CD4-positive, alpha-beta T cell treated with Interleukin-4 for 1 hour (primary cell): ENCODE measurements around the gene ADRB2.
"Not testable (repeated sequence)": the region's sequence is repeated elsewhere in the genome, so short reads cannot be mapped to it uniquely, and the experiment has no call there.

Experiments used
- DNase-seq, 2 donors: peaks; one replicate each; pipeline ENCODE4 v3.0.0-alpha.2; 2020 to 2022

The ADRB2 gene

GRCh38 chr5:148826053-148826738, at the start of gene ADRB2:
ADRB2 (plus strand) TSS chr5:148826611; CDS start chr5:148826832, 221 bp downstream.
- peak; percentile 93 to 94 for DNase-seq

- peak in 1 of 2 donors; percentile 31 for DNase-seq
Measured at GRCh38 chr5:148776780-148777179, 49.6 kb upstream of the ADRB2 start.

- no peak for DNase-seq
Measured at GRCh38 chr5:148778882-148779281, 47.5 kb upstream of the ADRB2 start.

GRCh38 chr5:148780711-148781110, 45.7 kb upstream of the ADRB2 start:
- DNase-seq: no peak

- no peak for DNase-seq
Measured at GRCh38 chr5:148781766-148782165, 44.6 kb upstream of the ADRB2 start.

GRCh38 chr5:148785223-148785622, 41.2 kb upstream of the ADRB2 start:
- no peak for DNase-seq

GRCh38 chr5:148786456-148786855, 40.0 kb upstream of the ADRB2 start:
- DNase-seq: no peak

GRCh38 chr5:148788636-148789035, 37.8 kb upstream of the ADRB2 start:
- no peak for DNase-seq

GRCh38 chr5:148790545-148791333, 35.7 kb upstream of the ADRB2 start:
- DNase-seq: no peak

GRCh38 chr5:148791334-148791667, 35.1 kb upstream of the ADRB2 start:
- DNase-seq: no peak

GRCh38 chr5:148791696-148792095, 34.7 kb upstream of the ADRB2 start:
- DNase-seq: no peak

- no peak for DNase-seq
Measured at GRCh38 chr5:148792744-148793143, 33.7 kb upstream of the ADRB2 start.

- no peak for DNase-seq
Measured at GRCh38 chr5:148793261-148793660, 33.1 kb upstream of the ADRB2 start.

- no peak for DNase-seq
Measured at GRCh38 chr5:148794275-148794674, 32.1 kb upstream of the ADRB2 start.

- no peak for DNase-seq
Measured at GRCh38 chr5:148794729-148795561, 31.5 kb upstream of the ADRB2 start.

GRCh38 chr5:148796936-148797335, 29.5 kb upstream of the ADRB2 start:
- DNase-seq: no peak

- DNase-seq: no peak
Measured at GRCh38 chr5:148798786-148799185, 27.6 kb upstream of the ADRB2 start.

- DNase-seq: no peak
Measured at GRCh38 chr5:148799737-148800527, 26.5 kb upstream of the ADRB2 start.

- DNase-seq: no peak
Measured at GRCh38 chr5:148801682-148802276, 24.6 kb upstream of the ADRB2 start.

GRCh38 chr5:148803451-148803850, 23.0 kb upstream of the ADRB2 start:
- DNase-seq: not testable (repeated sequence)

- no peak for DNase-seq
Measured at GRCh38 chr5:148804393-148804792, 22.0 kb upstream of the ADRB2 start.
